ENCODE measurements around the gene PYROXD2.

DNA sequence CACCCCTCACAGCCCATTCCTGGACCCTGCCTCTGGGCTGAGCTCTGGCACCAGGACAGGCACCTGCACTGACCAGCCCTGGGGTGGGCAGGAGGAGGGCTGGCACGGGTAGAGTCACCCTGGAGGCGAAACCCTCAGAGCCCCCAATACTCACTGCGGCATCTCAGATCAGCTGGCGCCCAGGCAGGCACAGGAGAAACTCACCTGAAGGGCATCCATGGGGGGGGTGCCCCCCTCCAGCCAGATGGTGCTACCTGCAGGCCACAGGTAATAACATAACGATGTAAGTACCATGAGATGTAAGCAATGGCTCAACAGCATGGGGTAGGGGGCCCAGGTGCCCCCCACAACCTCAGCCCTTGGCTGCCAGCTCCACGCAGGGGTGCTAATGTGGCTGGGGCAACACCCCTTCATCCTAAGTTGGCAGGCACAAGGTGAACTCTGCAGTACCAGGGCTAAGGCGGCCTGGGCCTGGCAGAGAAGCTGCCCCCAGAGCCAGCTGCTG is 12.1 kb upstream of the PYROXD2 start:
- TF ChIP-seq CTCF (IDR thresholded peaks at IDR 0.05) (no peak), POLR2A (IDR thresholded peaks at IDR 0.05) (no peak)

All from lower leg skin (tissue), 3 donors.